Mesendoderm (in vitro differentiated cells): ENCODE results near the gene OTOS.

ENCODE experiments used
- DNase-seq: peaks from one replicate; pipeline ENCODE4 v3.0.0; 2013
- H2AK5ac ChIP-seq: 2 replicates; pipeline ENCODE4 v1.6.1; 2013; ENCODE audit warnings: low read length, inconsistent platforms
- H2BK120ac ChIP-seq: 2 replicates; pipeline ENCODE4 v1.6.1; 2013; ENCODE audit warnings: low read depth, mild to moderate bottlenecking, low read length, moderate library complexity, mixed read lengths
- H2BK15ac ChIP-seq: replicated peaks from 2 replicates; pipeline ENCODE4 v1.6.1; 2013; ENCODE audit warnings: low read depth, mild to moderate bottlenecking, moderate library complexity
- H2BK5ac ChIP-seq: 2 replicates; pipeline ENCODE4 v1.6.1; 2013; ENCODE audit warnings: low read length, inconsistent platforms
- H3K18ac ChIP-seq: 2 replicates; pipeline ENCODE4 v1.6.1; 2013; ENCODE audit warnings: mild to moderate bottlenecking, low read length, mixed read lengths
- H3K23ac ChIP-seq: one replicate; pipeline ENCODE4 v1.6.1; 2013; ENCODE audit warnings: low read length
- H3K27ac ChIP-seq: 2 replicates; pipeline ENCODE4 v1.5.1; 2013; ENCODE audit warnings: low read depth, mild to moderate bottlenecking, inconsistent platforms, low read length, moderate library complexity
- H3K27me3 ChIP-seq: 2 replicates; pipeline ENCODE4 v1.6.1; 2013; ENCODE audit warnings: low read length, control low read depth, mild to moderate bottlenecking, inconsistent platforms; ENCODE audit not compliant: insufficient read depth, poor library complexity
- H3K36me3 ChIP-seq: 2 replicates; pipeline ENCODE4 v1.6.1; 2013; ENCODE audit warnings: low read length, inconsistent platforms; ENCODE audit not compliant: control insufficient read depth, insufficient read depth
- H3K4ac ChIP-seq: one replicate; pipeline ENCODE4 v1.6.1; 2013; ENCODE audit warnings: low read depth, mild to moderate bottlenecking, low read length, moderate library complexity
- H3K4me1 ChIP-seq: 2 replicates; pipeline ENCODE4 v1.6.1; 2013; ENCODE audit warnings: low read depth, low read length, inconsistent platforms; ENCODE audit not compliant: control insufficient read depth
- H3K4me2 ChIP-seq: 2 replicates; pipeline ENCODE4 v1.6.1; 2013; ENCODE audit warnings: low read length
- H3K4me3 ChIP-seq: 2 replicates; pipeline ENCODE4 v1.5.1; 2013; ENCODE audit warnings: mild to moderate bottlenecking, low read length
- H3K56ac ChIP-seq: one replicate; pipeline ENCODE4 v1.6.1; 2013; ENCODE audit warnings: low read length
- H3K79me1 ChIP-seq: 2 replicates; pipeline ENCODE4 v1.6.1; 2013; ENCODE audit warnings: low read length, inconsistent platforms
- H3K79me2 ChIP-seq: 2 replicates; pipeline ENCODE4 v1.6.1; 2013; ENCODE audit warnings: mild to moderate bottlenecking, low read length; ENCODE audit not compliant: control insufficient read depth, insufficient read depth
- H3K9ac ChIP-seq: 2 replicates; pipeline ENCODE4 v1.6.1; 2013; ENCODE audit warnings: low read length, inconsistent platforms
- H4K5ac ChIP-seq: one replicate; pipeline ENCODE4 v1.6.1; 2013; ENCODE audit warnings: low read length
- H4K8ac ChIP-seq: one replicate; pipeline ENCODE4 v1.6.1; 2013; ENCODE audit warnings: low read depth, mild to moderate bottlenecking, control low read depth, low read length, moderate library complexity
- WGBS: extraction: QIAGEN DNeasy Blood & Tissue Kit; methylation state at CpG from one replicate; pipeline ENCODE4 v1.1.7; 2013; ENCODE audit warnings: low lambda C conversion rate, missing lambda C conversion rate; ENCODE audit not compliant: insufficient coverage; ENCODE audit errors: extremely low coverage; 5-methylcytosine and 5-hydroxymethylcytosine counted together

The OTOS gene

GRCh38 chr2:240170354-240170735, 29.9 kb upstream of the OTOS start:
- Histone ChIP-seq H3K27ac (no peak overlapping the region), H2BK5ac (no peak overlapping the region), H2BK120ac (no peak overlapping the region), H3K9ac (no peak overlapping the region), H3K4ac (no peak overlapping the region), H2AK5ac (no peak overlapping the region), H4K5ac (no peak overlapping the region), H3K27me3 (no peaks in the 10 kb centered on the region), H3K23ac (no peak overlapping the region), H3K36me3 (no peaks in the 10 kb centered on the region), H3K4me3 (no peak overlapping the region), H2BK15ac (no peak overlapping the region), H3K4me1 (no peaks in the 10 kb centered on the region), H3K4me2 (no peak overlapping the region), H3K79me2 (no peaks in the 10 kb centered on the region), H3K56ac (no peak overlapping the region), H4K8ac (no peak overlapping the region), H3K18ac (no peak overlapping the region), H3K79me1 (no peaks in the 10 kb centered on the region)
- no peak for DNase-seq
- no CpG with 5 or more reads among the region's 6 CpGs for WGBS

- no peak overlapping the region for H3K27ac ChIP-seq
- H3K23ac ChIP-seq: no peak overlapping the region
- no peak overlapping the region for H2BK120ac ChIP-seq
- no peak overlapping the region for H3K18ac ChIP-seq
- H3K9ac ChIP-seq: no peak overlapping the region
- H3K36me3 ChIP-seq: no peaks in the 10 kb centered on the region
- no peak overlapping the region for H3K4me2 ChIP-seq
- H4K8ac ChIP-seq: no peak overlapping the region
- no peak overlapping the region for H2AK5ac ChIP-seq
- no peak for DNase-seq
- no peaks in the 10 kb centered on the region for H3K79me1 ChIP-seq
- no CpG with 5 or more reads among the region's 15 CpGs for WGBS
- H2BK5ac ChIP-seq: no peak overlapping the region
- no peaks in the 10 kb centered on the region for H3K4me1 ChIP-seq
- no peaks in the 10 kb centered on the region for H3K27me3 ChIP-seq
- no peaks in the 10 kb centered on the region for H3K79me2 ChIP-seq
- no peak overlapping the region for H3K56ac ChIP-seq
- H2BK15ac ChIP-seq: no peak overlapping the region
- H4K5ac ChIP-seq: no peak overlapping the region
- H3K4ac ChIP-seq: no peak overlapping the region
- H3K4me3 ChIP-seq: no peak overlapping the region
Measured at GRCh38 chr2:240169486-240170353, 29.3 kb upstream of the OTOS start.

DNA sequence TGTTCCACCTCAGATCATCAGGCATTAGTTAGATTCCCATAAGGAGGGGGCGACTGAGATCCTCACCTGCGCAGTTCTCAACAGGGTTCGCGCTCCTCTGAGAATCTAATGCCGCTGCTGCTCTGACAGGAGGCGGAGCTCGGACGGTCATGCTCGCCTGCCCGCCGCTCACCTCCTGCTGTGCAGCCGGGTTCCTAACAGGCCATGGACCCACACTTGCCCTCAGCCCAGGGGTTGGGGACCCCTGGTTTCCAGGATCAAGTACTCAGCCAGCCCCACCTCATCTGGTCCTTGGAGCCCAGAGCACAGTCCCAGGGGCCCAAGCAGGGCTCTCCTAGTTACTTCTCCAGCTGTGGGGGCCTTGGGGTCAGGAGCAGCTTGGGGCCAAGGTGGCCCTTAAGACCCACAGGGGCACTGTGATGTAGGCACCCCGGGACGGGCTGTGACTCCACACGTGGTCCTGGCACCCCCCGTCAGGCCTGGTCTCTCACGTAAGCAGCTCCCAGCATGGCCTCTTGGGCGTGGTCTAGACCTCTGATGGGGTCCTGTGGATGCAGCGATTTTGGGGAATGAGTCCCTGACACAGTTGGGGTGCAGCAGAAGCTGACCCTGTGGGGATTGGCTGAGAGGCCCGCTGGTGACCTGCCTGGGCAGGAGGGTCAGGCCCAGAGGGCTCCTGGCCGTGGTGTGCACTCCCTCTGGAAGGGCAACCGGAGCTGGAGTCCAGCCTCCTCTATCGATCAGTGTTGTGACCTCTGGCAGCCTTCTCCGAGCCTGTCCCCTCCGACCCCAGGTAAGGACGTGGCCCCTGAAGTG, 28.3 kb upstream of the OTOS start:
- no peak overlapping the region for H3K27ac ChIP-seq
- H4K5ac ChIP-seq: no peak overlapping the region
- no peak overlapping the region for H3K4ac ChIP-seq
- no peaks in the 10 kb centered on the region for H3K4me1 ChIP-seq
- H2BK15ac ChIP-seq: no peak overlapping the region
- no peak overlapping the region for H3K9ac ChIP-seq
- no peaks in the 10 kb centered on the region for H3K79me2 ChIP-seq
- no peak overlapping the region for H2BK120ac ChIP-seq
- WGBS: no CpG with 5 or more reads among the region's 26 CpGs
- H3K27me3 ChIP-seq: no peaks in the 10 kb centered on the region
- no peak overlapping the region for H3K56ac ChIP-seq
- no peaks in the 10 kb centered on the region for H3K79me1 ChIP-seq
- no peak overlapping the region for H3K4me2 ChIP-seq
- H4K8ac ChIP-seq: no peak overlapping the region
- no peak overlapping the region for H2BK5ac ChIP-seq
- H3K36me3 ChIP-seq: no peaks in the 10 kb centered on the region
- no peak for DNase-seq
- H3K18ac ChIP-seq: no peak overlapping the region
- no peak overlapping the region for H3K4me3 ChIP-seq
- no peak overlapping the region for H3K23ac ChIP-seq
- H2AK5ac ChIP-seq: no peak overlapping the region

GRCh38 chr2:240168041-240168440, 27.6 kb upstream of the OTOS start:
- no peak overlapping the region for H3K18ac ChIP-seq
- H2BK5ac ChIP-seq: no peak overlapping the region
- H4K8ac ChIP-seq: no peak overlapping the region
- H3K56ac ChIP-seq: no peak overlapping the region
- no peak overlapping the region for H2BK15ac ChIP-seq
- H3K27ac ChIP-seq: no peak overlapping the region
- H3K79me1 ChIP-seq: no peaks in the 10 kb centered on the region
- H4K5ac ChIP-seq: no peak overlapping the region
- WGBS: no CpG with 5 or more reads among the region's 18 CpGs
- no peak overlapping the region for H3K4ac ChIP-seq
- no peaks in the 10 kb centered on the region for H3K4me1 ChIP-seq
- no peak overlapping the region for H3K9ac ChIP-seq
- no peak for DNase-seq
- no peak overlapping the region for H3K4me3 ChIP-seq
- no peaks in the 10 kb centered on the region for H3K27me3 ChIP-seq
- H3K36me3 ChIP-seq: no peaks in the 10 kb centered on the region
- H3K4me2 ChIP-seq: no peak overlapping the region
- no peaks in the 10 kb centered on the region for H3K79me2 ChIP-seq
- H2AK5ac ChIP-seq: no peak overlapping the region
- H2BK120ac ChIP-seq: no peak overlapping the region
- no peak overlapping the region for H3K23ac ChIP-seq

- H3K4me1 ChIP-seq: no peaks in the 10 kb centered on the region
- no CpG with 5 or more reads among the region's 9 CpGs for WGBS
- H2AK5ac ChIP-seq: no peak overlapping the region
- H3K4me2 ChIP-seq: no peak overlapping the region
- no peak for DNase-seq
- no peaks in the 10 kb centered on the region for H3K79me2 ChIP-seq
- no peak overlapping the region for H2BK15ac ChIP-seq
- H3K4ac ChIP-seq: no peak overlapping the region
- no peak overlapping the region for H3K4me3 ChIP-seq
- H3K56ac ChIP-seq: no peak overlapping the region
- no peaks in the 10 kb centered on the region for H3K36me3 ChIP-seq
- H2BK120ac ChIP-seq: no peak overlapping the region
- H3K9ac ChIP-seq: no peak overlapping the region
- H3K23ac ChIP-seq: no peak overlapping the region
- no peaks in the 10 kb centered on the region for H3K27me3 ChIP-seq
- no peak overlapping the region for H3K27ac ChIP-seq
- H3K18ac ChIP-seq: no peak overlapping the region
- no peak overlapping the region for H4K5ac ChIP-seq
- no peaks in the 10 kb centered on the region for H3K79me1 ChIP-seq
- no peak overlapping the region for H2BK5ac ChIP-seq
- H4K8ac ChIP-seq: no peak overlapping the region
Measured at GRCh38 chr2:240167588-240167880, 27.1 kb upstream of the OTOS start.
